Esophagus mucosa (tissue), 1 donor: ENCODE measurements around the gene CXCL1. TPM values are rescaled to one million over a fixed set of nuclear protein-coding genes. Genes with fewer than 3 reads are reported as not detected.

Experiments
- ATAC-seq: fragments of 200-7000 bp; cut with Tn5 transposase; one replicate; pipeline ENCODE4 v1.9.1; 2020
- total RNA-seq: library from RNA; stranded (reverse); gene quantifications from one replicate; pipeline ENCODE4 v1.2.4, GENCODE V29; 2023
- donor health status: DM: yes; HTN: yes; CAD: no.

CXCL1 gene
- total RNA-seq, 1 donor from 2014 or later: 22.9 TPM

DNA sequence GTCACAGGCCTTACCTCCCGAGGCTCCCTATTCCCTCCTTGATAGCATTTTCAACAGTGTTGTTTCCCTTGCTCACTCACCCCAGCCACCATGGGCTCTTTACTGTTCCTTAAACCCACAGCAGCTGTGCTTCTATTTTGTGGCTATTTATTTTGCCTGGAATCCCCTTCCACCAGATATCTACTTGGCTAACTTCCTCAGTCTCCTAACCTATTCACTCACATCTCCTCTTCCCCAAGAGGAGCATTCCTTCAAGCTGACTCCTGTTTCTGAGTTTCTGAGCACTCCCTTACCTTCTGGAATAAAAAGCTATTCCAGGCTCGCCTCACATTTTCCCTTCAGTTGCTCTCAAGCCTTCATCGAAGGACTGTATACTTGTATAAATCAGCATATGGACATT, 50.5 kb downstream of the CXCL1 start:
- no peak for ATAC-seq

Other genes starting within 250 kb of the CXCL1 start
- 1.8 TPM for gene RASSF6, start 249.0 kb upstream of the CXCL1 start, total RNA-seq
- gene CXCL8, start 128.8 kb upstream of the CXCL1 start, total RNA-seq: 3.2 TPM
- 1.4 TPM for gene CXCL6, start 32.7 kb upstream of the CXCL1 start, total RNA-seq
- not detected for gene PF4V1, start 16.1 kb upstream of the CXCL1 start, total RNA-seq
- gene PF4, start 112.6 kb downstream of the CXCL1 start, total RNA-seq: not detected
- gene PPBP, start 118.8 kb downstream of the CXCL1 start, total RNA-seq: 1.0 TPM
- gene CXCL5, start 129.3 kb downstream of the CXCL1 start, total RNA-seq: 0.12 TPM
- 0.28 TPM for gene CXCL3, start 169.3 kb downstream of the CXCL1 start, total RNA-seq
- 0.60 TPM for gene CXCL2, start 229.8 kb downstream of the CXCL1 start, total RNA-seq